ENCODE measurements around the gene DHCR24. TPM values are rescaled to one million over a fixed set of nuclear protein-coding genes. Genes with fewer than 3 reads are reported as not detected.

Gene DHCR24
- total RNA-seq, 3 donors from 2014 or later, result 101 to 271 (median 197) TPM

- no peak for DNase-seq
- TF ChIP-seq CTCF (IDR thresholded peaks at IDR 0.05), result no peak
- no peak for ATAC-seq
- no peaks in the 10 kb centered on the region for H3K36me3 ChIP-seq (ENCODE audit: low read depth)
- H3K9me3 ChIP-seq, result peaks cover 11% of the 10 kb centered on the region
- intact Hi-C loops (cut with DNase I, micrococcal nuclease), result no loop called here
- no peak overlapping the region for H3K4me3 ChIP-seq
- peaks cover 3% of the 10 kb centered on the region for H3K4me1 ChIP-seq (ENCODE audit: low read depth)
These were observed 67.3 kb downstream of the DHCR24 start for GRCh38 chr1:54819733-54820132.

- intact Hi-C loops (cut with DNase I, micrococcal nuclease), result no loop called here
- ATAC-seq (no peak), DNase-seq (no peak)
- Histone ChIP-seq H3K36me3 (ENCODE audit: low read depth) (no peaks in the 10 kb centered on the region), H3K4me3 (no peak overlapping the region), H3K4me1 (ENCODE audit: low read depth) (peaks cover 8% of the 10 kb centered on the region), H3K9me3 (peaks cover 5% of the 10 kb centered on the region)
- no peak for TF ChIP-seq CTCF (IDR thresholded peaks at IDR 0.05)
These were observed 67.8 kb downstream of the DHCR24 start for GRCh38 chr1:54819195-54819536.

- intact Hi-C loops (cut with DNase I, micrococcal nuclease), result no loop called here
These were observed 68.4 kb downstream of the DHCR24 start for GRCh38 chr1:54818461-54819194.

GRCh38 chr1:54816951-54817350 lies 70.0 kb downstream of the DHCR24 start:
- intact Hi-C loops (cut with DNase I, micrococcal nuclease), result no loop called here

More at GRCh38 chr1:54818461-54819194, 68.4 kb downstream of the DHCR24 start:
- no peaks in the 10 kb centered on the region for H3K9me3 ChIP-seq
- no peak for DNase-seq
- no peaks in the 10 kb centered on the region for H3K36me3 ChIP-seq (ENCODE audit: low read depth)
- no peak for TF ChIP-seq CTCF (IDR thresholded peaks at IDR 0.05)
- H3K4me1 ChIP-seq (ENCODE audit: low read depth), result peaks cover 10% of the 10 kb centered on the region
- no peak overlapping the region for H3K4me3 ChIP-seq
- no peak for ATAC-seq

GRCh38 chr1:54816130-54816529 lies 70.9 kb downstream of the DHCR24 start:
- intact Hi-C loops (cut with DNase I, micrococcal nuclease), result no loop called here
- ATAC-seq (peak; percentile 14), DNase-seq (no peak)
- no peaks in the 10 kb centered on the region for H3K36me3 ChIP-seq (ENCODE audit: low read depth)
- no peak overlapping the region for H3K4me3 ChIP-seq
- peaks cover 10% of the 10 kb centered on the region for H3K4me1 ChIP-seq (ENCODE audit: low read depth)
- TF ChIP-seq CTCF (IDR thresholded peaks at IDR 0.05), result no peak
- H3K9me3 ChIP-seq, result no peaks in the 10 kb centered on the region

More at GRCh38 chr1:54816951-54817350, 70.0 kb downstream of the DHCR24 start:
- TF ChIP-seq CTCF (IDR thresholded peaks at IDR 0.05), result no peak
- Histone ChIP-seq H3K4me1 (ENCODE audit: low read depth) (peaks cover 10% of the 10 kb centered on the region), H3K4me3 (no peak overlapping the region), H3K9me3 (no peaks in the 10 kb centered on the region), H3K36me3 (ENCODE audit: low read depth) (no peaks in the 10 kb centered on the region)
- ATAC-seq (no peak), DNase-seq (no peak)
